SK-N-MC (cell line): Measurements from ENCODE around the gene ITPR3.

Source experiments
- DNase-seq: peaks from one replicate; pipeline ENCODE4 v3.0.0-alpha.2; 2011; ENCODE audit warnings: low read depth, low spot score
- H3K27ac ChIP-seq: fragments of 200-600 bp; sonication (generic); 2 replicates; pipeline ENCODE4 v1.5.1; 2016; ENCODE audit warnings: mixed run types
- H3K36me3 ChIP-seq: fragments of 200-600 bp; sonication (generic); 2 replicates; pipeline ENCODE4 v1.6.1; 2017; ENCODE audit warnings: antibody characterized with exemption, low read length, mixed read lengths; ENCODE audit not compliant: insufficient read depth
- H3K4me3 ChIP-seq: fragments of 200-600 bp; sonication (generic); 2 replicates; pipeline ENCODE4 v1.5.1; 2016
- H3K9ac ChIP-seq: fragments of 200-600 bp; sonication (generic); 2 replicates; pipeline ENCODE4 v1.8.0; 2017; ENCODE audit warnings: mixed run types, mixed read lengths; ENCODE audit not compliant: insufficient read length
- H3K9me3 ChIP-seq: fragments of 200-600 bp; sonication (generic); 2 replicates; pipeline ENCODE4 v1.6.1; 2017; ENCODE audit warnings: low read depth, mild to moderate bottlenecking, antibody characterized with exemption, low read length, moderate library complexity, mixed read lengths
- EZH2 ChIP-seq: fragments of 200-600 bp; sonication (generic); IDR thresholded peaks from one replicate; pipeline ENCODE4 v1.6.1; 2017; ENCODE audit warnings: antibody characterized with exemption
- FOXP2 ChIP-seq: optimal IDR thresholded peaks from 2 replicates; pipeline ENCODE3; 2011; ENCODE audit warnings: mild to moderate bottlenecking, moderate library complexity; ENCODE audit not compliant: insufficient read depth; ENCODE audit errors: extremely low read length, control extremely low read depth
- POLR2AphosphoS5 ChIP-seq: IDR thresholded peaks from 2 replicates; pipeline ENCODE4 v1.6.1; 2012; ENCODE audit warnings: mild to moderate bottlenecking, low read depth, low read length, borderline replicate concordance

The ITPR3 gene

DNA sequence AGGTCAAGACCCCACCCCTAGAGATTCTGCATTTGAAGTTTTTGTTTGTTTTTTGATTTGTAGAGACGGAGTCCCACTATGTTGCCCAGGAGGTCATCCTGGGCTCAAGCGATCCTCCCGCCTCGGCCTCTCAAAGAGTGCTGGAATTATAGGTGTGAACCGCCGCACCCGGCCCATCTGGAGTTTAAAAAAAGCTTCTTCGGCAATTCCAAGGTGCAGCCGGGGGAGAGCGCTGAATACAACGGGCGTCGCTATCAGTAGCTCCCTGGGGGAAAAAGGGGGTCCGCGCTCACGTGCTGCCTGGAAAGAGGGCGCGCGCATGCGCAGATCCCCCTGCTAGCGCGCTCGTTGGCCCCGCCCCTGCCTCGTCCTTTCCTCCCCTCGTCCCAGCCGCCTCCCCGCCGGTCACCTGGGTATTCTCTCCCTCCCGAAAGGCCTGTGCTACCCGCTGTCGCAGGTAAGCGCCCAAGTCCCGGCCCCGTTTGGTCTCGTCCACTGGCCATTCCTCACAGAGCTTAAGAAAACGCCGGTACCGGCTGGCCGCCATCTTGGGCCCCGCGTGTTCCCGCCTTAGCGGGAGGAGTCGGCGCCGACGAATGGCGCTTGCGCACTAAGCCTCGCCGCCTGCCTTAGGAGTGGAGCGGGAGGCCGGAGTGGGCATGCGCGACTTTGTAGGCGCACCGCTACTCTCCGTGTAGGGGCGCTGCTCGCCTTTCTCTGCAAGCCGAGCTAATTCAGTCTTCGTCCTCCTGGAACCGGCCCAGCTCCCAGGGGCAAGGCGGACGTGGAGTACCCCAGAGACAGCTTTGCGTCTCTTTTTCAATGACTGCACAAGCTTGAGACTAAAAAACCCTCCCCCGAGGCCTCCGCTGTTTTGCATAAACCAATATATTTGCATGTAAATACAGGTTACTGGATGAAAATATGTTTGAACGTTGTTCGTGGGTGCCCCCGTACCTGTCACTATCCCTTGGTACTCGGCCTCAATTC is 90.3 kb downstream of the ITPR3 start, which contains the start of gene UQCC2:
Gene UQCC2 (minus strand): TSS at position 561 of the 990 bp plus-strand sequence. CDS start 14 bp downstream, at position 547.
- Histone ChIP-seq H3K4me3 (peak within 1 kb of the TSS; percentile 82), H3K9ac (peak within 1 kb of the TSS; percentile 96), H3K36me3 (peaks cover 32% of the 10 kb centered on the region), H3K9me3 (no peaks in the 10 kb centered on the region), H3K27ac (peak within 1 kb of the TSS; percentile 94)
- DNase-seq = peak; percentile 85
- TF ChIP-seq POLR2AphosphoS5 (peak; percentile 100), FOXP2 (no peak)

DNA sequence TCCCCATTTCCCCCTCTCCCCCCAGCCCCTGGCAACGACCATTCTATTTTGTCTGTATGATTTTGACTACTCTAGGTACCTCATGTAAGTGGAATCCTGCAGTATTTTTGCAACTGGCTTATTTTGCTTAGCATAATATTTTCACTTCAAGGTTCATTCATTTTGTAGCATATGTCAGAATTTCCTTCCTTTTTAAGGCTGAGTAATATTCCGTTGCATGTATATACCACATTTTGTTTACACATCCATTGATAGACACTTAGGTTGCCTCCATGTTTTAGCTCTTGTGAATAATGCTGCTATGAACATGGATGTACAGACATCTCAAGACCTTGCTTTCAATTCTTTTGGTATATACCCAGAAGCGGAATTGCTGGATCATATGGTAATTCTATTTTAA is 91.8 kb downstream of the ITPR3 start:
- H3K36me3 ChIP-seq = peaks cover 29% of the 10 kb centered on the region
- TF ChIP-seq POLR2AphosphoS5 (no peak), FOXP2 (no peak)

GRCh38 chr6:33713786-33714185 is 92.7 kb downstream of the ITPR3 start:
- Histone ChIP-seq H3K4me3 (no peak overlapping the region), H3K9ac (no peak overlapping the region), H3K9me3 (no peaks in the 10 kb centered on the region), H3K36me3 (peaks cover 20% of the 10 kb centered on the region), H3K27ac (no peak overlapping the region)
- no peak for DNase-seq
- TF ChIP-seq FOXP2 (no peak), POLR2AphosphoS5 (no peak), EZH2 (no peak)

More for the DNA sequence above, 91.8 kb downstream of the ITPR3 start:
- DNase-seq = no peak
- Histone ChIP-seq H3K4me3 (no peak overlapping the region), H3K27ac (no peak overlapping the region), H3K9ac (no peak overlapping the region), H3K9me3 (no peaks in the 10 kb centered on the region)

GRCh38 chr6:33714385-33715040 is 93.4 kb downstream of the ITPR3 start:
- no peak for DNase-seq
- no peak overlapping the region for H3K27ac ChIP-seq
- no peak for TF ChIP-seq EZH2
- no peak for TF ChIP-seq FOXP2
- no peak for TF ChIP-seq POLR2AphosphoS5

DNA sequence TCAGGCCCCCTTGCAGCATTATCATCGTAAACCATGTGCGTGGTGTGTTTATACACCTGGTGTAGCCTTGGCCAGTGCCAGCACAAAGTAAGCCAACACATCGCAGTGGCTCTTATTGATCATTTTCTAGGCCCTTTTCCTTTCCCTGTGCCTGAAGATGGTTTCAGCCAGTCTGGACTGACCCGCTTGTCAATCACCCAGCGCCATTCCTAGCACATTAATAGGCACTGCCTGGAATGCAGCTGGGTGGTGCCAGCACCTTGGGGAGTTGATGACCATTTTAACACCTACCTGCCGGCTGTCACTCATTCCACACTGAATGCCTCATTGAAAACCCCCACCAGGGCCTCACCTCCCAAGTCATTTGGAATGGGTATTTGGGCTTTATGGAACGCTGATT is 95.3 kb downstream of the ITPR3 start:
- no peak for TF ChIP-seq POLR2AphosphoS5
- no peak for TF ChIP-seq EZH2
- TF ChIP-seq FOXP2 = no peak

More at GRCh38 chr6:33714385-33715040, 93.4 kb downstream of the ITPR3 start:
- Histone ChIP-seq H3K9me3 (no peaks in the 10 kb centered on the region), H3K9ac (no peak overlapping the region), H3K4me3 (no peak overlapping the region), H3K36me3 (peaks cover 13% of the 10 kb centered on the region)

DNA sequence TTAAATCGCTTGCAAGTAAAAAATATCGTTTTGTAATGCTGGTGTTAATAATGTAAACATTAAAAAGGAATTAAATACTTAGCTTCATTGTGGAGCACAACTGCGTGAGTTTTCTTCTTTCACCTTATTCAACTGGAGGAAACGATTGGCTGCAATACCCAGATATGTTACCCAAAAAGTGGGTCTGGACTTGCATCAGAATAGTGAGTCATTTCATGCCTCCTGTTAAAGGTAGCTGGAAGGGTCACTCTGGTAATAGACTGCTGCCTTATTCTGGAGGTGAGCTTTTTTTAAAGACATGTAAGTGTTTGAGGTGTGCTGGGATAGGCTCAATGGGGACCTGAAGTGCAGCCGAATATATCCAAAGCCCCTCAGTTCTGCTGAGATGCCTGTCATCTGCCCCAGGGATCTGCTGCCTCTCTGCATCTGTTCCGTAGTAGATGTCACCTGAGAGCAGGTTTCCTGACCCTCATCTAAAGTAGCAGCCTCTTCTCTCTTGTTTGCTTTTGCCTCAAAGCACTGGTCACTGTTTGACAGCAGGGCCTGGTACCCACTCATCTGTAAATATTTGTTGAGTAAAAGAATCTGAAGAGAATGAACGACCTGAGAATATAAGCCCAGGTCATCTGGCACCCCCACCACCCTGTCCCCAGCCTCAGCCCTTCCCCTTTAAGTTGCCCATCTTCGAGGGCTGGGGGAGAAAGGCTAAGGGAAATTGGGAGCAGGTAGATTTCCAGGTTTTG is 95.9 kb downstream of the ITPR3 start:
- no peak for DNase-seq
- no peak overlapping the region for H3K9ac ChIP-seq
- no peak overlapping the region for H3K4me3 ChIP-seq
- TF ChIP-seq POLR2AphosphoS5 (no peak), FOXP2 (no peak), EZH2 (no peak)
- no peak overlapping the region for H3K27ac ChIP-seq
- no peaks in the 10 kb centered on the region for H3K36me3 ChIP-seq
- no peaks in the 10 kb centered on the region for H3K9me3 ChIP-seq

More for the DNA sequence above, 95.3 kb downstream of the ITPR3 start:
- H3K9me3 ChIP-seq = no peaks in the 10 kb centered on the region
- no peak overlapping the region for H3K27ac ChIP-seq
- no peaks in the 10 kb centered on the region for H3K36me3 ChIP-seq
- no peak for DNase-seq
- no peak overlapping the region for H3K9ac ChIP-seq
- H3K4me3 ChIP-seq = no peak overlapping the region

GRCh38 chr6:33717934-33718455 is 96.9 kb downstream of the ITPR3 start:
- Histone ChIP-seq H3K9me3 (no peaks in the 10 kb centered on the region), H3K36me3 (no peaks in the 10 kb centered on the region), H3K9ac (no peak overlapping the region), H3K4me3 (no peak overlapping the region), H3K27ac (no peak overlapping the region)
- no peak for TF ChIP-seq POLR2AphosphoS5
- TF ChIP-seq FOXP2 = no peak
- no peak for TF ChIP-seq EZH2
- no peak for DNase-seq
